Activated CD4-positive, alpha-beta memory T cell treated with anti-CD3 and anti-CD28 coated beads for 36 hours (primary cell): Measurements from ENCODE around the gene OR52E5. TPM values are rescaled to one million over a fixed set of nuclear protein-coding genes. Genes with fewer than 3 reads are reported as not detected.

Experiments
- CTCF ChIA-PET: fragments of 350-600 bp; sonication (Branson Sonifier 250); formaldehyde crosslinking; loops from one replicate; lab custom pipeline; 2021; ENCODE audit warnings: antibody characterized with exemption, inconsistent platforms; lab: Charles Lee
- POLR2A ChIA-PET: fragments of 350-600 bp; sonication (Branson Sonifier 250); formaldehyde crosslinking; loops from one replicate; lab custom pipeline; 2021; ENCODE audit warnings: antibody characterized with exemption; lab: Charles Lee
- DNase-seq: peaks from one replicate; pipeline ENCODE4 v3.0.0-alpha.2; 2020
- H3K27ac Mint-ChIP-seq: one replicate; pipeline ENCODE4 v1.8.0; 2021; ENCODE audit warnings: mixed read lengths
- H3K27me3 Mint-ChIP-seq: one replicate; pipeline ENCODE4 v1.8.0; 2021; ENCODE audit warnings: mixed read lengths
- H3K36me3 Mint-ChIP-seq: one replicate; pipeline ENCODE4 v1.8.0; 2021; ENCODE audit warnings: mixed read lengths
- H3K4me1 Mint-ChIP-seq: one replicate; pipeline ENCODE4 v1.8.0; 2021; ENCODE audit warnings: low read depth, mixed read lengths
- H3K4me3 Mint-ChIP-seq: one replicate; pipeline ENCODE4 v1.8.0; 2021; ENCODE audit warnings: mild to moderate bottlenecking, mixed read lengths
- H3K9me3 Mint-ChIP-seq: one replicate; pipeline ENCODE4 v1.8.0; 2021; ENCODE audit warnings: mixed read lengths
- intact Hi-C: fragments of 100-400 bp; cut with micrococcal nuclease; formaldehyde crosslinking; loops from one replicate; pipeline ENCODE4 v1.15.1; 2023
- total RNA-seq, 2 experiments: library from RNA; stranded (reverse); gene quantifications; one replicate each; pipeline ENCODE4 v1.2.3, GENCODE V29; 2021

Gene OR52E5
- not detected for total RNA-seq

DNA sequence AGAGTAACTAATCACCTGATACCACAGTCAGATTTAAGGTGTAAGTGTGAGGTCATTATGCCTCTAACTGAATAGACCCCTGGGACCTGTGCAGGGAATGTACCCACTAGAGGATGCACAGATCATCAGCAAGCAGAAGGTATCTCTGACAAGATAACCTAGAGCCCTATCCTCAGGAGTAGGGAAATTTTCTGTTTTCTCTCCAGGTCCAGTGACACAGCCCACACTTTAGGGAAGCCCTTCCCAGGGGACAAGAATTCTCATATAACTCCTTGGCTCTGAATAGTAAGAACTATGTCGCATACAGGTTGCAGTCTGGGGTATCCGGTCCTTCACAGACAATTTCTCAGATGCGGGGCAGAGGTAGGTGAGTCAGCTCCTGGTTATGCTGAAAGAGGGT lies at the start of gene OR52E5:
Gene OR52E5 (plus strand): TSS at position 301 of the 400 bp plus-strand sequence. CDS start 7,569 bp downstream, outside the sequence.
- CTCF ChIA-PET: interaction anchor here (0.7 kb wide), 1 partner anchor 387 kb away, joined by 3 read pairs; no protein-coding TSS in a partner anchor
- intact Hi-C loops: loop anchor here (5.0 kb wide), 2 partner anchors 86 to 291 kb away; partner anchors contain the start of gene OR52N2
- H3K27me3 Mint-ChIP-seq: peaks cover 1% of the 10 kb centered on the region
- H3K27ac Mint-ChIP-seq: no peak within 1 kb of the TSS
- H3K36me3 Mint-ChIP-seq: no peaks in the 10 kb centered on the region
- POLR2A ChIA-PET: no interaction called here
- H3K4me3 Mint-ChIP-seq: no peak within 1 kb of the TSS
- no peaks in the 10 kb centered on the region for H3K4me1 Mint-ChIP-seq
- DNase-seq: no peak
- no peaks in the 10 kb centered on the region for H3K9me3 Mint-ChIP-seq

DNA sequence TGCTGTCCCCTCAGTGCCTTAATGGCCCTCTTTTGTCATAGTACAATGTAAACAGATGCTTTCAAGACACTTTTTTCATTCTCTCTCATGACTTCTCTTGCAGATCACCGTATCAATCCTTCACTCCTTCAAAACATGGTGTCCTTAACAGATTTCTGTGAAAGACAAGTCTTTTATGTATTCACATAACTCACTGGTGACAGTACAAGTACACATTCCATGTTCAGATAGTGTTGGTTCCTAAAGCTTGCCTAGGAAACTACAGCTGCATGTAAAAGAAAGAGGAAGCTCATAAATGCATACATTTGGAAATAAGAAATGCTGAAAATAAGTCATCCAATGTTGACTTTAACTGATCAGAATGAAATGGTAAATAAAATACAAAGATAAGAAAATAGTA lies 46.3 kb upstream of the OR52E5 start:
- DNase-seq: no peak
- Mint-ChIP-seq H3K4me3 (no peak overlapping the region), H3K27ac (no peak overlapping the region), H3K4me1 (no peaks in the 10 kb centered on the region), H3K27me3 (peaks cover 9% of the 10 kb centered on the region), H3K9me3 (no peaks in the 10 kb centered on the region), H3K36me3 (no peaks in the 10 kb centered on the region)
- ChIA-PET POLR2A (no interaction called here), CTCF (no interaction called here)
- intact Hi-C loops: no loop called here

DNA sequence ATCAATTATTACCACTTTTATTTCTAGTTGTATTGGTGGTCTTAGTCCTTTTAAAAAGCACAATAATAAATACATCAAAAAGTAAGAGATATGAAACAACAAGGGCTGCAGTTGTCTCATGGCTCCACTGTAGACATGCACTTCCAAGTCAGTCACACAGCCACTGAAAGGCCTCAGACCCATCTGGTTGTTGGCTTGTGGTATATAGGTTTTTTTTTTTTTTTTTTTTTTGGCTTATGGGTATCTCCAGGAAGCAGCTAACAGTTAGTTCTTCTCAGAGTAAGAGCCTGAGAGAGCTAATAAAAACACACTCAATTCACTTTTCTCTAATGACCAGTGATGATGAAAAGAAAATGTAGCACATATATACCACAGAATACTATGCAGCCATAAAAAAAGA lies 45.3 kb upstream of the OR52E5 start:
- POLR2A ChIA-PET: no interaction called here
- H3K27me3 Mint-ChIP-seq: peaks cover 8% of the 10 kb centered on the region
- H3K9me3 Mint-ChIP-seq: no peaks in the 10 kb centered on the region
- no peak for DNase-seq
- H3K4me1 Mint-ChIP-seq: no peaks in the 10 kb centered on the region
- H3K36me3 Mint-ChIP-seq: no peaks in the 10 kb centered on the region
- intact Hi-C loops: no loop called here
- no peak overlapping the region for H3K27ac Mint-ChIP-seq
- CTCF ChIA-PET: interaction anchor here (0.7 kb wide), 1 partner anchor 37 kb away, joined by 4 read pairs; no protein-coding TSS in a partner anchor
- H3K4me3 Mint-ChIP-seq: no peak overlapping the region

DNA sequence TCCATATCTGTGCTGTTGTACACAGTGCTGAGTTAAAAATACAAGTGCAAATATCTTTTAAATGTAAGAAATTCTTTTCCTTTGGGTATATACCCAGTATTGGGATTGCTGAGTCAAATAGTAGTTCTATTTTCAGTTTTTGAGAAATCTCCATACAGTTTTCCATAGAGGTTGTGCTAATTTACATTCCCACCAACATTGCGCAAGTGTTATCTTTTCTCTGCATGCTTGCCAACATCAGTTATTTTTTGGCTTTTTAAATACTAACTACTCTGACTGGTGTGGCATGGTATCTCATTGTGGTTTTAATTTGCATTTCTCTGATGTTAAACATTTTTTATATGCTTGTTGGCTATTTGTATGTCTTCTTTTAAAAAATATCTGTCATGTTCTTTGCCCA lies 42.0 kb upstream of the OR52E5 start:
- H3K4me3 Mint-ChIP-seq: no peak overlapping the region
- no peak overlapping the region for H3K27ac Mint-ChIP-seq
- H3K4me1 Mint-ChIP-seq: no peaks in the 10 kb centered on the region
- no peak for DNase-seq
- no peaks in the 10 kb centered on the region for H3K36me3 Mint-ChIP-seq
- ChIA-PET CTCF (no interaction called here), POLR2A (no interaction called here)
- H3K9me3 Mint-ChIP-seq: peaks cover 3% of the 10 kb centered on the region
- H3K27me3 Mint-ChIP-seq: peaks cover 9% of the 10 kb centered on the region
- intact Hi-C loops: no loop called here

DNA sequence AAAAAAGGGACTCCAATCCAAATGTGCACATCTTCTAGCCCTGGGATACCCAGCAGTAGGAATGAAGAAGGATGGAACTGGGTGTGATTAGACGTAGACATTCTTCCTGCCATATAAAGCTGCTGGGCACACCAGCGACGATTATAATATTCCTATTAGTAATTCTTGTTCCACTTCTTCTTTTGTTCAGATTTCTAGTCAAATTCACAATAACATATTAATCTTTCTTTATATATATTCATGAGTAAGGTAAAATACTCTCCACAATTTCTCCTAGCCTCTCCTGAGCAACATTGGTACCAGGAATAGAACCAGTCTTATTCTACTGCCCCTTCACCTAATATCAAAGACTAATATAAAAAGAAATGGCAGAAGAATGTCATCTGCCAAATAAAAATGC lies 35.4 kb upstream of the OR52E5 start, which contains the start of gene OR52E8:
Gene OR52E8 (minus strand): TSS at position 101 of the 400 bp plus-strand sequence. CDS start 0 bp downstream, at position 101.
- ChIA-PET POLR2A (no interaction called here), CTCF (no interaction called here)
- intact Hi-C loops: no loop called here
- Mint-ChIP-seq H3K9me3 (peaks cover 3% of the 10 kb centered on the region), H3K4me3 (no peak within 1 kb of the TSS), H3K27ac (no peak within 1 kb of the TSS), H3K36me3 (no peaks in the 10 kb centered on the region), H3K27me3 (peaks cover 12% of the 10 kb centered on the region), H3K4me1 (no peaks in the 10 kb centered on the region)
- DNase-seq: no peak

DNA sequence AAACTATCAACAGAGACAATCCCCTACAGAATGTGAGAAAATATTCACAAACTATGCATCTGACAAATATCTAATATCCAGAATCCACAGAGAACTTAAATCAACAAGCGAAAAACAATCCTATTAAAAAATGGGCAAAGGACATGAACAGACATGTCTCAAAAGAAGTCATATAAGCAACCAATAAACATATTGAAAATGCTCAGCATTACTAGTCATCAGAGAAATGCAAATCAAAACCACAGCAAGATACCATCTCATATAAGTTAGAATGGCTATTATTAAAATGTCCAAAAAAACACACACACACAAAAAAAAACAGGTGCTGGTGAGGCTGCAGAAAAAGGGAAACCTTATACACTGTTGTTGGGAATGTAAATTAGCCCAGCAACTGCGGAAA lies 27.2 kb upstream of the OR52E5 start:
- Mint-ChIP-seq H3K9me3 (peaks cover 3% of the 10 kb centered on the region), H3K27me3 (peaks cover 8% of the 10 kb centered on the region), H3K4me1 (no peaks in the 10 kb centered on the region), H3K4me3 (no peak overlapping the region), H3K27ac (no peak overlapping the region), H3K36me3 (no peaks in the 10 kb centered on the region)
- ChIA-PET POLR2A (no interaction called here), CTCF (no interaction called here)
- intact Hi-C loops: no loop called here
- DNase-seq: no peak

DNA sequence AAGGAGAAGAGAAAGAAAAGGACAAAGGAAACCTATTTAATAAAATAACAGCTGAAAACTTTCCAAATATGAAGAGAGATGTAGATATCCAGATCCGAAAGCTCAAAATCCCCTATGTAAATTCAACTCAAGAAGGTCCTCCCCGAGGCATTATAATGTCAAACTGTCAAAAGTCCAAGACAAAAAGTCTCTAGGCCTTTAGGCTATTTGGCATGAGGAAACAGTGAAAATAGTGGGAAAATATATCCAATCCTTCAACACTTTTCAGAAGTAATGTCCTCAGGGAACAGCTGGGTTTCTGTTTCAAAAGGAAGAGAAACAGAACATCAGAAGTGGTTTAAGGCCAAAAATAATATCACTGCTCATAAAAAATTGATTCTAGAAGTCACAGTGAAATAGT lies 14.4 kb upstream of the OR52E5 start:
- no peak overlapping the region for H3K27ac Mint-ChIP-seq
- intact Hi-C loops: no loop called here
- peaks cover 1% of the 10 kb centered on the region for H3K27me3 Mint-ChIP-seq
- ChIA-PET POLR2A (no interaction called here), CTCF (no interaction called here)
- no peak for DNase-seq
- H3K4me1 Mint-ChIP-seq: no peaks in the 10 kb centered on the region
- no peaks in the 10 kb centered on the region for H3K9me3 Mint-ChIP-seq
- H3K4me3 Mint-ChIP-seq: no peak overlapping the region
- no peaks in the 10 kb centered on the region for H3K36me3 Mint-ChIP-seq

DNA sequence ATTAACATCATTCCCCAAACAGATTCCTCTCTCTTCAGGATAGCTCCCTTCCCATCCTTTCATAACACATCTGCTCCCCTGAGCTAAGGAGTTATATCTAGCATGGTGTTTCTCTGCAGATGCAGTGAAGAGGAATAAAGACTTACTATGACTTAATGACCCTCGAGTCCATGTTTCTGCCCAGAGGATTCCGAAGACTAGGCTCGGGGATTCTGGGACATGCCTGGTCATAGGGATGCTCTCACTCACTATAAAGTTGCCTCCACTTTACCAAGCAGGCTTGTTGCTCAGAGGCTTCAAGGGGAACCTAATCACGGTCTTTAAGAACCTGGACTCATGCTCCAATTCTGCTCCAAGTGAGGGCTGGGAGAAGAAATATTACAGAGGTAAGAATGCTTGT lies 12.7 kb upstream of the OR52E5 start, which contains the start of gene OR52E4:
Gene OR52E4 (plus strand): TSS at position 301 of the 400 bp plus-strand sequence. CDS start 3,664 bp downstream, outside the sequence.
- Mint-ChIP-seq H3K27me3 (peaks cover 1% of the 10 kb centered on the region), H3K9me3 (no peaks in the 10 kb centered on the region), H3K36me3 (no peaks in the 10 kb centered on the region), H3K4me1 (no peaks in the 10 kb centered on the region), H3K27ac (no peak within 1 kb of the TSS), H3K4me3 (no peak within 1 kb of the TSS)
- POLR2A ChIA-PET: no interaction called here
- intact Hi-C loops: no loop called here
- DNase-seq: no peak
- CTCF ChIA-PET: no interaction called here

DNA sequence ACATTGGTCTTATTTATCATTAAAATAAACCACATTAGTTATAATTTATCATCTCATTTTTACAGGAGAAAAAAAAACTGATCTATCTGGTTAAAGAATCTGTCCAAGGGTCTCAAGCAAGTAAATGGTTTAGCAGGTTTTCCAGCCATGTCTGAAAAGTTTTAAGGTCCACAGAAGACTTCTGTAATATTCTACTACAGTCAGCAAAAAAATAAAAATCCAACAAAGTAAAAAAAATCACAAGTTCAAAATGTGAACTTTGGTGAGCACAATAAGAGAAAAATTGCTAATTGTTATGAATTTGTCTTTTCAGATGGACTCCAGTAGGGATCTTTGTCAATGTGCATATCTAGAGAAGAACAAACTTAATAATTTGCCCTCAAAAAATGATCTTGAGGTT lies 11.3 kb upstream of the OR52E5 start:
- intact Hi-C loops: no loop called here
- Mint-ChIP-seq H3K36me3 (no peaks in the 10 kb centered on the region), H3K4me1 (no peaks in the 10 kb centered on the region), H3K27ac (no peak overlapping the region), H3K27me3 (peaks cover 1% of the 10 kb centered on the region), H3K4me3 (no peak overlapping the region), H3K9me3 (no peaks in the 10 kb centered on the region)
- ChIA-PET POLR2A (no interaction called here), CTCF (interaction anchor here (1.0 kb wide), 1 partner anchor 9 kb away, joined by 5 read pairs; no protein-coding TSS in a partner anchor)
- no peak for DNase-seq

DNA sequence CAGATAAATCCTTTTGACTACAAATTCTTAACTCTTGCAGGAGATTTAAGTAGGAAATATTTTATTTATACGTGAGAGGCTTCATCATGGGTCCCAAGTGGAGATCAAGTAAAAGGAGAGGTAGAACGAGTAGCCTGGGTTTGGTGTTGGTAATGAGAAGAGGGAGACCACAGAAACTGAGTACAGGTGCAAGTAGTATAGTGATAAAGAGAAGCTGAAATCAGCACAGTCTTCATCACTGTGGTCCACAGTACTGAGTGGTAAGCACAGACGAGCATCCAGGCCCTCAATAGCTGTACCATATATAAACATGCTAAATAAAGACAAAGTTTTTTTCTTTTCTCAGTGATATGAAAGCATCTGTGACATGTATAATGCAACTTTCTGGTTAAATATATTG lies 5.8 kb upstream of the OR52E5 start:
- Mint-ChIP-seq H3K36me3 (no peaks in the 10 kb centered on the region), H3K27me3 (peaks cover 2% of the 10 kb centered on the region), H3K27ac (no peak overlapping the region), H3K4me1 (no peaks in the 10 kb centered on the region), H3K9me3 (no peaks in the 10 kb centered on the region), H3K4me3 (no peak overlapping the region)
- DNase-seq: no peak
- intact Hi-C loops: no loop called here
- ChIA-PET POLR2A (no interaction called here), CTCF (no interaction called here)

DNA sequence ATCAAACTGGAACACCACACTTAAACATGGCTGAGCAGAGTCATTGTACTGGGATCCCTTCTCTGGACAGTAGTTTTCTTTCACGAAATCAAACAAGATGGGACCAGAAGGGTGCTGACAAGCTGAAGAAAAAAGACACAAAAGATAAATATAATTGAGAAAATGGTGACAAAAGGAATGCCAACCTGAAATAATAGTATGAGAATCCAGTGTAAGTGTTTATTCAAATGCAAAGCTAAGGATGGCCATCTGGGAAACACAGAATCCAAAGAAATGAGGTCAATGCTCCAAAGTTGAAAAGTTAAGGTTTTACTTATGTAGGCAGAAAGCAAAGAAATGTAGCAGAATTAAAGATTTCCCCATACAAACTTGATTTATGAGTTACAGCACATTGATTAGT lies 5.3 kb upstream of the OR52E5 start:
- no peaks in the 10 kb centered on the region for H3K4me1 Mint-ChIP-seq
- CTCF ChIA-PET: no interaction called here
- intact Hi-C loops: no loop called here
- POLR2A ChIA-PET: no interaction called here
- H3K36me3 Mint-ChIP-seq: no peaks in the 10 kb centered on the region
- no peaks in the 10 kb centered on the region for H3K9me3 Mint-ChIP-seq
- DNase-seq: no peak
- H3K4me3 Mint-ChIP-seq: no peak overlapping the region
- no peak overlapping the region for H3K27ac Mint-ChIP-seq
- H3K27me3 Mint-ChIP-seq: peaks cover 2% of the 10 kb centered on the region

DNA sequence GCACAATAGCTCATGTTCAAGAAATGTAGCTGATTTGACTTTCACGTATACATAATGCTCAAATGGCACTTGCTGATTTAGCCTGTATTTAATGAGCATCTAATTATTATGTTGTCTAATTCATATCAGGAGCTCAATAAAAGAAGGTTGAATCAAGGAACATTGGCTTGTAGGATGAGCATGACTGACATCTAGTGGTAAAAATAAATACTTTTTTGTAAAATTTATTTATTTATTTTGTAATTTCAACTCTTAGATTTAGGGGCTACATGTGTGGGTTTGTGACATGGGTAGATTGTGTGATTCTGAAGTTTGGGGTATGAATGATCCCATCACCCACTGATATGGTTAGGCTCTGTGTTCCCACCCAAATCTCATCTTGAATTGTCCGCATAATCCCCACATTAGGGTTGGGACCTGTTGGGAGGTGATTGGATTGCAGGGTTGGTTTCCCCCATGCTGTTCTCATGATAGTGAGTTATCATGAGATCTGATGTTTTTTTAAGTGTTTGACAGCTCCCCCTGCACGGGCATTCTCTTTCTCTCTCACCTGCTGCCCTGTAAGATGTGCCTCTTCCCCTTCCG lies 1.7 kb upstream of the OR52E5 start:
- intact Hi-C loops: loop anchor here (1.0 to 5.0 kb wide), 3 partner anchors 84 to 415 kb away; partner anchors contain the start of gene OR52N2
- no peak overlapping the region for H3K4me3 Mint-ChIP-seq
- ChIA-PET CTCF (interaction anchor here (0.7 to 2.2 kb wide), 20 partner anchors 10 to 1704 kb away, joined by 3 to 13 read pairs (median 3); partner anchors contain the start of gene TRIM5), POLR2A (no interaction called here)
- H3K27me3 Mint-ChIP-seq: peaks cover 2% of the 10 kb centered on the region
- no peak overlapping the region for H3K27ac Mint-ChIP-seq
- no peaks in the 10 kb centered on the region for H3K36me3 Mint-ChIP-seq
- DNase-seq: no peak
- no peaks in the 10 kb centered on the region for H3K4me1 Mint-ChIP-seq
- no peaks in the 10 kb centered on the region for H3K9me3 Mint-ChIP-seq

DNA sequence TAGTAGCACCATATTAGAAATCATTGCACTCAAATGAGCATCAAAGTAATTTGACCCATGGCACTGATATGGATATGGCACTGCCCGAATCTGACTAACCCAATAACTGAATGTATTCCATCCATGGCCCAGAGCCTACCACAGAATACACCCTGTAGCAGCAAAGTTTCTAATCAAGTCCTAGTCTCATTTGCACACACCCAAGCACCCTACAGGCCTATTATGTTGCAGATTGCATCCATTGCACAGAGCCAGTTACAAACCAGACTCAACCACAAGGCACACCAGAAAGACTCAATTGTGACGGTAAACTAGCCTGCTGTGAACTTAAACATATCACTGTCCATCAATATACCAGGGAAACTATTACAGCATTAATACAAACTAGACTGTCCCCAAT lies 6.5 kb downstream of the OR52E5 start:
- no peak for DNase-seq
- no peaks in the 10 kb centered on the region for H3K36me3 Mint-ChIP-seq
- ChIA-PET POLR2A (no interaction called here), CTCF (no interaction called here)
- H3K4me1 Mint-ChIP-seq: no peaks in the 10 kb centered on the region
- H3K27me3 Mint-ChIP-seq: peaks cover 1% of the 10 kb centered on the region
- H3K9me3 Mint-ChIP-seq: no peaks in the 10 kb centered on the region
- H3K27ac Mint-ChIP-seq: no peak overlapping the region
- H3K4me3 Mint-ChIP-seq: no peak overlapping the region
- intact Hi-C loops: no loop called here
